SK-N-SH (cell line): ENCODE data around the gene PLA2G6.

ENCODE experiments used
- ELF1 ChIP-seq: IDR thresholded peaks from 2 replicates; pipeline ENCODE4 v1.4.0; 2012
- POLR2AphosphoS5 ChIP-seq: IDR thresholded peaks from 2 replicates; pipeline ENCODE4 v1.6.1; 2012; ENCODE audit warnings: low read depth, low read length
- RAD21 ChIP-seq: IDR thresholded peaks from 2 replicates; pipeline ENCODE4 v1.6.1; 2012; ENCODE audit warnings: mild to moderate bottlenecking, low read length
- SIN3A ChIP-seq: IDR thresholded peaks from 2 replicates; pipeline ENCODE4 v1.6.1; 2012; ENCODE audit warnings: low read depth, mild to moderate bottlenecking, low read length, moderate library complexity, borderline replicate concordance
- TCF12 ChIP-seq: IDR thresholded peaks from 2 replicates; pipeline ENCODE4 v1.4.0; 2012
- TEAD4 ChIP-seq: IDR thresholded peaks from 2 replicates; pipeline ENCODE4 v1.4.0; 2012; ENCODE audit warnings: mild to moderate bottlenecking, borderline replicate concordance; ENCODE audit not compliant: insufficient read depth
- YY1 ChIP-seq: IDR thresholded peaks from 2 replicates; pipeline ENCODE4 v1.4.0; 2012; ENCODE audit warnings: low read depth, mild to moderate bottlenecking
- TF ChIP-seq, protein P1 (sequence below): IDR thresholded peaks from 2 replicates; pipeline ENCODE4 v1.4.0; 2012; ENCODE audit warnings: low read depth
- TF ChIP-seq, protein P2 (sequence below): IDR thresholded peaks from 2 replicates; pipeline ENCODE4 v1.4.0; 2012; ENCODE audit warnings: low read depth, borderline replicate concordance
- TF ChIP-seq, protein P3 (sequence below): fragments of 200-600 bp; sonication (generic); IDR thresholded peaks from 2 replicates; pipeline ENCODE4 v1.6.1; 2017; ENCODE audit warnings: antibody characterized with exemption, mild to moderate bottlenecking, moderate library complexity

DNA sequence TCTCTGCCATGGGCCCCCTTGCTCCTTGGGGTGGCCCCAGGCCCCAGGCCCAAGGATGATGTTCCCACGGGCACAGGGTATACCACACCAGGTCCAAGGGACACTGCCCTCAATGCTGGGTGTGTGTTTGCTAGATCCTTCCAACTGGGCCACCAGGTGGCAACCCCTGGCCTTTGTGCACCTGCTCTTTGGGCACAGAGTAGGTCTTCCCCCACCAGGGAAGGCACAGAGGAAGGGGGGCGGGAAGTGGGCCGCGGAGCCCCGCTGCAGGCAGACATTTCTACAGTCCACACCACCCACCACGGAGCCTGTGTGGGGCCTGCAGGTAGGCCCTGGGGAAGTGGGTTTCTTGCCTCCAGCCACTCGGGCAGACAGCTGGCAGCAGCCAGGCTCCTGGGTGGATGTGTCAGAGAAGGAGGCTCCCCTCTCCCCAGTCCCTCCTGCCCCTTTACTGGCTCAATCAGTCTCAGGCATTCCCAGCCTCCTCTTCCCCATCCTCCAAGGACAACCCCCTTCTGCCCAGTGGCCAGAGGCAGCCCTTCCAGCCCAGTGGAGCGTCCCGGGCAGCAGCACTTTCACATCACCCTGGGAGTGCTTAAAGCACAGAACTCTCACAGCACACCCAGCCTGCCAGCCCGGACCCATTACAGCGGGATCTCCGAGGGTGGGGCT is 41.8 kb upstream of the PLA2G6 start:
- TF ChIP-seq, protein P1, sequence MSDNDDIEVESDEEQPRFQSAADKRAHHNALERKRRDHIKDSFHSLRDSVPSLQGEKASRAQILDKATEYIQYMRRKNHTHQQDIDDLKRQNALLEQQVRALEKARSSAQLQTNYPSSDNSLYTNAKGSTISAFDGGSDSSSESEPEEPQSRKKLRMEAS = no peak
- TF ChIP-seq, protein P2, sequence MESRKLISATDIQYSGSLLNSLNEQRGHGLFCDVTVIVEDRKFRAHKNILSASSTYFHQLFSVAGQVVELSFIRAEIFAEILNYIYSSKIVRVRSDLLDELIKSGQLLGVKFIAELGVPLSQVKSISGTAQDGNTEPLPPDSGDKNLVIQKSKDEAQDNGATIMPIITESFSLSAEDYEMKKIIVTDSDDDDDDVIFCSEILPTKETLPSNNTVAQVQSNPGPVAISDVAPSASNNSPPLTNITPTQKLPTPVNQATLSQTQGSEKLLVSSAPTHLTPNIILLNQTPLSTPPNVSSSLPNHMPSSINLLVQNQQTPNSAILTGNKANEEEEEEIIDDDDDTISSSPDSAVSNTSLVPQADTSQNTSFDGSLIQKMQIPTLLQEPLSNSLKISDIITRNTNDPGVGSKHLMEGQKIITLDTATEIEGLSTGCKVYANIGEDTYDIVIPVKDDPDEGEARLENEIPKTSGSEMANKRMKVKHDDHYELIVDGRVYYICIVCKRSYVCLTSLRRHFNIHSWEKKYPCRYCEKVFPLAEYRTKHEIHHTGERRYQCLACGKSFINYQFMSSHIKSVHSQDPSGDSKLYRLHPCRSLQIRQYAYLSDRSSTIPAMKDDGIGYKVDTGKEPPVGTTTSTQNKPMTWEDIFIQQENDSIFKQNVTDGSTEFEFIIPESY = no peak
- TF ChIP-seq RAD21 (no peak), ELF1 (no peak), YY1 (no peak), SIN3A (no peak), TCF12 (no peak), TEAD4 (no peak), POLR2AphosphoS5 (no peak)
- TF ChIP-seq, protein P3, sequence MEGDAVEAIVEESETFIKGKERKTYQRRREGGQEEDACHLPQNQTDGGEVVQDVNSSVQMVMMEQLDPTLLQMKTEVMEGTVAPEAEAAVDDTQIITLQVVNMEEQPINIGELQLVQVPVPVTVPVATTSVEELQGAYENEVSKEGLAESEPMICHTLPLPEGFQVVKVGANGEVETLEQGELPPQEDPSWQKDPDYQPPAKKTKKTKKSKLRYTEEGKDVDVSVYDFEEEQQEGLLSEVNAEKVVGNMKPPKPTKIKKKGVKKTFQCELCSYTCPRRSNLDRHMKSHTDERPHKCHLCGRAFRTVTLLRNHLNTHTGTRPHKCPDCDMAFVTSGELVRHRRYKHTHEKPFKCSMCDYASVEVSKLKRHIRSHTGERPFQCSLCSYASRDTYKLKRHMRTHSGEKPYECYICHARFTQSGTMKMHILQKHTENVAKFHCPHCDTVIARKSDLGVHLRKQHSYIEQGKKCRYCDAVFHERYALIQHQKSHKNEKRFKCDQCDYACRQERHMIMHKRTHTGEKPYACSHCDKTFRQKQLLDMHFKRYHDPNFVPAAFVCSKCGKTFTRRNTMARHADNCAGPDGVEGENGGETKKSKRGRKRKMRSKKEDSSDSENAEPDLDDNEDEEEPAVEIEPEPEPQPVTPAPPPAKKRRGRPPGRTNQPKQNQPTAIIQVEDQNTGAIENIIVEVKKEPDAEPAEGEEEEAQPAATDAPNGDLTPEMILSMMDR = no peak
